Body of pancreas (tissue), 4 donors: Measurements from ENCODE around the gene KCTD21.

Experiments used
- CTCF ChIP-seq, 7 experiments: fragments of 450-650 bp in 4 of 7; fragments of 200-600 bp in 3 of 7; sonication (generic) in 3 of 7; IDR thresholded peaks; one replicate each; pipeline ENCODE4 v1.5.1; 2016 to 2019; ENCODE audit warnings: antibody characterized with exemption in 7 of 7
- POLR2A ChIP-seq, 3 donors: fragments of 450-650 bp; IDR thresholded peaks; one replicate each; pipeline ENCODE4 v1.6.1; 2016; ENCODE audit warnings: antibody characterized with exemption in 3 of 3, mild to moderate bottlenecking in 2 of 3

GRCh38 chr11:78209478-78209877 is 21.1 kb upstream of the KCTD21 start:
- TF ChIP-seq CTCF (IDR thresholded peaks at IDR 0.05) (no peak), POLR2A (IDR thresholded peaks at IDR 0.05) (no peak)
